GM12873 (cell line): ENCODE measurements around the gene DHX35.

ENCODE experiments used
- TF ChIP-seq, protein P1 (sequence below): IDR thresholded peaks from 2 replicates; pipeline ENCODE4 v1.5.1; 2012; ENCODE audit warnings: low read depth, mild to moderate bottlenecking, moderate library complexity, low read length, control low read depth; ENCODE audit not compliant: insufficient read depth; ENCODE audit errors: missing control alignments

Gene DHX35

DNA sequence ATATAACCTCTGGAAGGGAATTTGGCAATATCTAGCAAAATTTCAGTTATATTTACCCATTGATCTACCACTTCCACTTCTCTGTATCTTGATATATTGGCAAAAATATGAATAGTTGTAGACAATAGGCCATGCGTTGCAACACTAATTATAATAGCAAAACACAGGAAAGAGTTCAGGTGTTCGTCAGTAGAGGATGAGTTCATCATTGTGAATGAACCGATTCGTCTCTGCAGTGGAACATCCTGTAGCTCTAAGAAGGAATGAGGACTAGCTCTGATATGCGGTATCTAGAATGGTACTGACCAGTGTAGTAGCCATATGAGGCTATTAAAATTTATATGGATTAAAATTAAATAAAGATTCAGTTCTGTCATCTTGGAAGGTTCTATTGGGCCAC lies 27.6 kb upstream of the DHX35 start:
- TF ChIP-seq, protein P1, sequence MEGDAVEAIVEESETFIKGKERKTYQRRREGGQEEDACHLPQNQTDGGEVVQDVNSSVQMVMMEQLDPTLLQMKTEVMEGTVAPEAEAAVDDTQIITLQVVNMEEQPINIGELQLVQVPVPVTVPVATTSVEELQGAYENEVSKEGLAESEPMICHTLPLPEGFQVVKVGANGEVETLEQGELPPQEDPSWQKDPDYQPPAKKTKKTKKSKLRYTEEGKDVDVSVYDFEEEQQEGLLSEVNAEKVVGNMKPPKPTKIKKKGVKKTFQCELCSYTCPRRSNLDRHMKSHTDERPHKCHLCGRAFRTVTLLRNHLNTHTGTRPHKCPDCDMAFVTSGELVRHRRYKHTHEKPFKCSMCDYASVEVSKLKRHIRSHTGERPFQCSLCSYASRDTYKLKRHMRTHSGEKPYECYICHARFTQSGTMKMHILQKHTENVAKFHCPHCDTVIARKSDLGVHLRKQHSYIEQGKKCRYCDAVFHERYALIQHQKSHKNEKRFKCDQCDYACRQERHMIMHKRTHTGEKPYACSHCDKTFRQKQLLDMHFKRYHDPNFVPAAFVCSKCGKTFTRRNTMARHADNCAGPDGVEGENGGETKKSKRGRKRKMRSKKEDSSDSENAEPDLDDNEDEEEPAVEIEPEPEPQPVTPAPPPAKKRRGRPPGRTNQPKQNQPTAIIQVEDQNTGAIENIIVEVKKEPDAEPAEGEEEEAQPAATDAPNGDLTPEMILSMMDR = no peak

DNA sequence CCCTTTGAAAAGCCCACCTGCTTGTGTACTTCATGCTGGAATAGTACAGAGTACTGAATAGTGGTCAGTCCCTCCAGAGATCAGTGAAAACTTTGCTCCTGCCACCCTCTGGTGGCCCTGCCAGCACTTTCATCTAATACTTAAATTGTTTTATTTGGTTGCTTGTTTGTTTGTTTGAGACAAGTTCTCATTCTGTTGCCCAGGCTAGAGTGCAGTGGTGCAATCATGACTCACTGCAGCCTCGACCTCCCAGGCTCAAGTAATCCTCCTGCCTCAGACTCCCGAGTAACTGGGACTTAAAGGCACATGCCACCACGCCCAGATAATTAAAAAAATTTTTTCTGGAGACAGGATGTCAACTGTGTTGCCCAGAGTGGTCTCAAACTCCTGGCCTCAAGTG lies 26.9 kb upstream of the DHX35 start:
- TF ChIP-seq, protein P1 = peak; percentile 19

DNA sequence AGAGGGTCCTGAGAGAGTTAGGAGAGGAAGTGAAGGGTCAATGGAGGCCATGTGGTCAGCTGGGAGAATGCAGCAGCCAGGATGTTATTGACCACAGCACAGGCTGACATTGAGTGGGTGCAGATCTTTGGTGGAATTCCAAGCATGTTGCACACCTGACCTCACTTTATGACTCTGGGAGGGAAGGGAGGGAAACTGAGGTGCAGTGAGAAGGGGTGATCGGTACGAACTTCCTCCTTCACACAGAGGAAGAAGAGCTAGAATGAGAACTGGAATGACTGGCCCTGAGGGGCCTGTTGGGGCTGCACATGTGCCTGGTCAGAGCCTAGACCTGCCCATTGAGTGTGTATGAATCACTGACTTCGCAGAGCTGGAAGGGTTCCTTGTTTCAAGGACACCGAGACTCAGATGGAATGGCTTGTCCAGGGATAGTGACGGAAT lies 26.2 kb upstream of the DHX35 start:
- TF ChIP-seq, protein P1 = peak; percentile 6

DNA sequence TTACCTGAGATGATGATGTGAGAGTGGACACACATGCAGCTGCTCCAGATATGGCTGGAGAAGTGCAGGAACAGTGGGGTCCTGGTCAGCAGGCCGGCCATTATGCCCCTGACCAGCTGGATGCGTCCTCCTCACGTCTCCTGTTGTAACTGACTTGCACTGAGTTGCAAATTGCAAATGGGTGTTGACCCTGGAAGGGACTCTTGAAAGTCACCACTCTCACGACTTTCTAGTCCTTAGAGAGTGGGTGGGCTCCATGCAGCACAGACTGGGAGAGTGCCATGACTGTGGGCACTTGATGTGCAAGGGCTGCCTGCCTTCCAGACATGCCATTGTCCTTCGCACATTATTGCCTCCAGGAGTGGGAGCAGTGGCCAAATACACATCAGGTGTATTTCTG lies 25.1 kb upstream of the DHX35 start:
- TF ChIP-seq, protein P1 = no peak

DNA sequence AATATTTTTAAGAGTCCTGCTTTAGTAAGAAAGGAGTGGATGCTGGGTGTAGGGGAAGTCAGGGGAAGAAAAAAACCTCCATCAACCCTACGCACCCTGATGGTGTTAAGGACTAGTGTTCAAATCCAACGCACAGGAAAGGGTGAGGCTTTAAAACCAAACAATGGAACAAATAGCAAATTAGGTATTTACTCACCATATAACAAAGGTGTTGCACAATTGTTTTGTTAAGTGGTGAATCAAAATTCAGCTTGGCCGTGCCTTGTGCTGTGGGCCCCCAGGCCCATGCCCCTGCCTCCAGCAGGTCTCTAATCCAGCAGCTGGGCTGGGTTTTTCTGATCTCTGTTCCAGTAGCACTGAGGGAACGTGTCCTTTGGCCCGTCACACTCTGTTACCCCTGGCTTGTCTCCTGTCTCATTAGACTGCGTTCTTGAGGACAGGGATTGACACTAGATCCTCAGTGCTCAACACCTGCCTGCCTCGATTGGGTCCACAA lies 24.1 kb upstream of the DHX35 start:
- TF ChIP-seq, protein P1 = no peak

DNA sequence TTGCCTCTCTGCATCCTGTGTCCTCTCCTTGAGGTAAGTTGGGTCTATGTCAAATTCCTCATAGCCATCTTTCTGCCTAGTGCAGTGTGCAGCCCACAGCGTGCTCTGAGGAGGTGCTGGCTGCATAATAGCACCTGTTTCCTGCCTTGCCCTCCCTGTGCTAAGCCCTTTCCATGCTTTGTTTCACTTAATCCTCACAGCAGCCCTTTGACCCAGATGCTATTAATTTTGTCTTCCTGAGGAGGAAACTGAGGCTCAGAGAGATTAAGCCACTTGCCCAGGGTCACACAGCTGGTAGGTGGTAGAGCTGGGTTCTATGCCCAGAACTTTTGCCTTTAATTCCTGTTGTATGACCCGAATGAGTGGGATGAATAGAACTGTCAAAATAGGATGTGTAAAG lies 22.5 kb upstream of the DHX35 start:
- TF ChIP-seq, protein P1 = no peak

DNA sequence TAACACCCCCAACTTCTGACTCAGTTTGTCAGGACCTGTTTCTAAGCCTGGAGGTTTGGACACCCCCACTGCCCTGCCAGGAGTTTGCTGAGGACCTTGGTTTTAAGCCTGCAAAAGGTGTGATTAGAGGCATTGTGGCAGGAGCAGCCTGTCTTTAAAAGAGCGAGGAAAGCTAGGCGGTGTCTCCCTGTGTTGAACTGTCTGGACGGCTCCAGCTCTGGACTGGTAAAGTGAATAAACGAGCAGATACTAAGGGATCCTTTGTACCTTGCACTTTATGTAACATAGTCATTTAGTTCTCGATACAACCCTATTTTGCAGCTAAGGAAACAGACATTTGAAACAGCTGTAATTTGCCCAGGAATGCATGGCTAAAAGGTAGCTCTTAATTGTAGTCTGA lies 21.5 kb upstream of the DHX35 start:
- TF ChIP-seq, protein P1 = no peak
